ENCODE data around the gene SPTLC2. TPM values are rescaled to one million over a fixed set of nuclear protein-coding genes. Genes with fewer than 3 reads are reported as not detected.
"Not testable (repeated sequence)": the region's sequence is repeated elsewhere in the genome, so short reads cannot be mapped to it uniquely, and the experiment has no call there.

The SPTLC2 gene
- total RNA-seq, 1 donor from 2014 or later, result 31.9 TPM

DNA sequence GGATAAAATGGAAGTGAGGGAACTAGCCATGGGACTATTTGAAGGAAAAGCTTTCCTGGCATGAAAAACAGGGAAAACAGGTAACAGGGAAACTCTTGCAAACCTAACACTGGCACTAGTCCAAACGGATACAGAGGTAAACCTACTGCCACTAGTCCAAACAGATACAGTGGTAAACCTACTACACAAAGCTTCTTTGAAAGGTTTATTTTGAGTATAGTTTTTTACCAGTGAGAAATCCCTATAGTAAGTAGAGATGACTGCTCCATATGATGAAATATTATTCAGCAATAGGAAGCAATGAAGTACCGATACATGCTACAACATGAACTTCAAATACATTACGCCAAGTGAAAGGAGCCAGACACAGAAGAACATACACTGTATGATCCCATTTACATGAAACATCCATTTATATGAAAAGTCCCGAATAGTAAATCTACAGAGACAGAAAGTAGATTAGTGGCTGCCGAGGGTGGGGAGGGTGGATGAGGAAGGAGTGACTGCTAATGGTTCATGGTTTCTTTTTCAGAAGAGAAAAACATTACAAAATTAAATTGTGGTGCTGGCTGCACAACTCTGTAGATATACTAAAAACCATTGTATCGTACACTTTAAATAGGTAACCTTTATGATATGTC lies 25.5 kb downstream of the SPTLC2 start:
- Histone ChIP-seq H3K27me3 (ENCODE audit: control insufficient read depth, insufficient read depth, low read length) (no peaks in the 10 kb centered on the region), H3K4me3 (ENCODE audit: low read depth, low read length) (no peak overlapping the region), H3K36me3 (ENCODE audit: control insufficient read depth, insufficient read depth, low read length) (peaks cover 2% of the 10 kb centered on the region)
- FAIRE-seq, result no peak
- peak; percentile 95 for DNase-seq (ENCODE audit: low read depth)
- TF ChIP-seq, protein P1, sequence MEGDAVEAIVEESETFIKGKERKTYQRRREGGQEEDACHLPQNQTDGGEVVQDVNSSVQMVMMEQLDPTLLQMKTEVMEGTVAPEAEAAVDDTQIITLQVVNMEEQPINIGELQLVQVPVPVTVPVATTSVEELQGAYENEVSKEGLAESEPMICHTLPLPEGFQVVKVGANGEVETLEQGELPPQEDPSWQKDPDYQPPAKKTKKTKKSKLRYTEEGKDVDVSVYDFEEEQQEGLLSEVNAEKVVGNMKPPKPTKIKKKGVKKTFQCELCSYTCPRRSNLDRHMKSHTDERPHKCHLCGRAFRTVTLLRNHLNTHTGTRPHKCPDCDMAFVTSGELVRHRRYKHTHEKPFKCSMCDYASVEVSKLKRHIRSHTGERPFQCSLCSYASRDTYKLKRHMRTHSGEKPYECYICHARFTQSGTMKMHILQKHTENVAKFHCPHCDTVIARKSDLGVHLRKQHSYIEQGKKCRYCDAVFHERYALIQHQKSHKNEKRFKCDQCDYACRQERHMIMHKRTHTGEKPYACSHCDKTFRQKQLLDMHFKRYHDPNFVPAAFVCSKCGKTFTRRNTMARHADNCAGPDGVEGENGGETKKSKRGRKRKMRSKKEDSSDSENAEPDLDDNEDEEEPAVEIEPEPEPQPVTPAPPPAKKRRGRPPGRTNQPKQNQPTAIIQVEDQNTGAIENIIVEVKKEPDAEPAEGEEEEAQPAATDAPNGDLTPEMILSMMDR (IDR thresholded peaks at IDR 0.05; ENCODE audit: insufficient read depth, low read length, severe bottlenecking), result no peak

- TF ChIP-seq, protein P1 (IDR thresholded peaks at IDR 0.05; ENCODE audit: insufficient read depth, low read length, severe bottlenecking), result no peak
- peaks cover 3% of the 10 kb centered on the region for H3K36me3 ChIP-seq (ENCODE audit: control insufficient read depth, insufficient read depth, low read length)
- DNase-seq (ENCODE audit: low read depth), result no peak
- no peak for FAIRE-seq
- H3K4me3 ChIP-seq (ENCODE audit: low read depth, low read length), result no peak overlapping the region
- H3K27me3 ChIP-seq (ENCODE audit: control insufficient read depth, insufficient read depth, low read length), result no peaks in the 10 kb centered on the region
These were observed 27.3 kb downstream of the SPTLC2 start for GRCh38 chr14:77589099-77589498.

GRCh38 chr14:77588411-77589025 lies 27.9 kb downstream of the SPTLC2 start:
- not testable (repeated sequence) for FAIRE-seq; H3K27me3 ChIP-seq (ENCODE audit: control insufficient read depth, insufficient read depth, low read length); H3K4me3 ChIP-seq (ENCODE audit: low read depth, low read length); H3K36me3 ChIP-seq (ENCODE audit: control insufficient read depth, insufficient read depth, low read length); DNase-seq (ENCODE audit: low read depth)

- FAIRE-seq (no peak), DNase-seq (ENCODE audit: low read depth) (no peak)
- TF ChIP-seq, protein P1 (IDR thresholded peaks at IDR 0.05; ENCODE audit: insufficient read depth, low read length, severe bottlenecking), result no peak
- H3K4me3 ChIP-seq (ENCODE audit: low read depth, low read length), result no peak overlapping the region
- no peaks in the 10 kb centered on the region for H3K27me3 ChIP-seq (ENCODE audit: control insufficient read depth, insufficient read depth, low read length)
- H3K36me3 ChIP-seq (ENCODE audit: control insufficient read depth, insufficient read depth, low read length), result peaks cover 1% of the 10 kb centered on the region
These were observed 31.1 kb downstream of the SPTLC2 start for GRCh38 chr14:77585385-77585784.

DNA sequence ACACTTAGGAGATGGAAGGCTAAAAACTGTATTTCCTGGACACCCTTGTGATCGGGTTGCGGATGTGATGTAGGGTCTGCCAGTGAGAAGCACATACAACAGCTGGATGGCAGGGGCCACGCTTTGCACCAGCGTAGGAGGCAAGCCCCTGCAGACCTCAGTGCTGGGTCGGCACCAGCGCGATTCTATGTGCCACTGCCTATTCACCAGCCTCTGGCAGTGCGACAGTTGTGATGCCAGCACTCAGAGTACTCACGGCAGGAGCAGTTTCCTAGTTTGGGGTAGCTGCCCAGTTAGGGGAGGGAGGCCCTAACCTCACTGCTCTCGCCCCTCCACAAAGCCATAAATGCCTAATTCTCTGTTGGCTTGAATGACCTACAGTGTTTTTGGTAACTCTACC lies 31.6 kb downstream of the SPTLC2 start:
- Histone ChIP-seq H3K4me3 (ENCODE audit: low read depth, low read length) (no peak overlapping the region), H3K36me3 (ENCODE audit: control insufficient read depth, insufficient read depth, low read length) (peaks cover 1% of the 10 kb centered on the region), H3K27me3 (ENCODE audit: control insufficient read depth, insufficient read depth, low read length) (no peaks in the 10 kb centered on the region)
- TF ChIP-seq, protein P1 (IDR thresholded peaks at IDR 0.05; ENCODE audit: insufficient read depth, low read length, severe bottlenecking), result no peak
- FAIRE-seq (no peak), DNase-seq (ENCODE audit: low read depth) (no peak)

DNA sequence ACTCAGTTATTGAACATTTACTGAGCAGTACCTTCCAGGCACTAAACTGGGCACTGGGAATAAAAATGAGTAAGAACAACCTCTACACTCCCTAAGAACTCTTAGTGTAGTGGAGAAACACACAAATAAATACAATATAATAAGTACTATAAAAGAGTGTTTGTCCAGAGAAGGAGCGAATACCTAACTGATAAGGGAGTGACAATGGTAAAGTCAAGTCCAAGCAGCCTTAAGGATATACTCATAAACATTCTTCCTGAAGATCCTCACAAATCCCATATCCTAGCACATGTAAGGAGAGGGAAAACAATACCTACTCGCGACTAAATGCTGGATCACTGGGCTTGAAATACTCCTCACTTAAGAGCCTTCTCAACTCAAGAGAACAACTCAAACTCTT lies 32.8 kb downstream of the SPTLC2 start:
- no peak for DNase-seq (ENCODE audit: low read depth)
- no peaks in the 10 kb centered on the region for H3K27me3 ChIP-seq (ENCODE audit: control insufficient read depth, insufficient read depth, low read length)
- TF ChIP-seq, protein P1 (IDR thresholded peaks at IDR 0.05; ENCODE audit: insufficient read depth, low read length, severe bottlenecking), result no peak
- peaks cover 1% of the 10 kb centered on the region for H3K36me3 ChIP-seq (ENCODE audit: control insufficient read depth, insufficient read depth, low read length)
- no peak for FAIRE-seq
- H3K4me3 ChIP-seq (ENCODE audit: low read depth, low read length), result no peak overlapping the region
